Umbilical cord (tissue), 2 donors: ENCODE data around the gene SLC44A3. TPM values are rescaled to one million over a fixed set of nuclear protein-coding genes. Genes with fewer than 3 reads are reported as not detected.

ENCODE experiments used
- DNase-seq: peaks from one replicate; pipeline ENCODE4 v3.0.0-alpha.2; 2015; ENCODE audit warnings: low spot score
- total RNA-seq: library from RNA; depleted of rRNA; stranded (reverse); fragments of >200 nt; gene quantifications from one replicate; pipeline ENCODE4 v1.2.3, GENCODE V29; 2014; ENCODE audit warnings: low replicate concordance; ENCODE audit not compliant: insufficient read depth

SLC44A3 gene
- total RNA-seq: 5.1 TPM

- peak; percentile 61 for DNase-seq
Observed at GRCh38 chr1:94819945-94820746, at the start of gene SLC44A3. SLC44A3 (plus strand) TSS chr1:94820357; CDS start chr1:94820452, 95 bp downstream.

GRCh38 chr1:94772230-94772641, 47.9 kb upstream of the SLC44A3 start:
- DNase-seq: no peak

- no peak for DNase-seq
Observed at GRCh38 chr1:94772845-94773244, 47.3 kb upstream of the SLC44A3 start.

GRCh38 chr1:94773296-94773809, 46.8 kb upstream of the SLC44A3 start:
- DNase-seq: no peak

GRCh38 chr1:94773931-94774422, 46.2 kb upstream of the SLC44A3 start:
- DNase-seq: no peak

- no peak for DNase-seq
Observed at GRCh38 chr1:94776474-94776873, 43.7 kb upstream of the SLC44A3 start.

- DNase-seq: no peak
Observed at GRCh38 chr1:94777281-94777680, 42.9 kb upstream of the SLC44A3 start.

- no peak for DNase-seq
Observed at GRCh38 chr1:94778808-94779207, 41.3 kb upstream of the SLC44A3 start.

GRCh38 chr1:94783342-94784189, 36.6 kb upstream of the SLC44A3 start:
- peak; percentile 76 for DNase-seq

- DNase-seq: no peak
Observed at GRCh38 chr1:94784190-94784515, 36.0 kb upstream of the SLC44A3 start.

- no peak for DNase-seq
Observed at GRCh38 chr1:94787691-94788090, 32.5 kb upstream of the SLC44A3 start.

GRCh38 chr1:94790246-94790645, 29.9 kb upstream of the SLC44A3 start:
- no peak for DNase-seq

GRCh38 chr1:94790670-94791069, 29.5 kb upstream of the SLC44A3 start:
- DNase-seq: no peak

GRCh38 chr1:94792473-94793295, 27.5 kb upstream of the SLC44A3 start:
- peak; percentile 61 for DNase-seq

- DNase-seq: no peak
Observed at GRCh38 chr1:94793296-94793656, 26.9 kb upstream of the SLC44A3 start.

GRCh38 chr1:94795434-94795833, 24.7 kb upstream of the SLC44A3 start:
- DNase-seq: no peak

GRCh38 chr1:94796266-94796665, 23.9 kb upstream of the SLC44A3 start:
- DNase-seq: no peak

GRCh38 chr1:94797291-94797690, 22.9 kb upstream of the SLC44A3 start:
- DNase-seq: peak; percentile 73

- DNase-seq: peak; percentile 39
Observed at GRCh38 chr1:94798054-94798453, 22.1 kb upstream of the SLC44A3 start.

- no peak for DNase-seq
Observed at GRCh38 chr1:94798462-94798861, 21.7 kb upstream of the SLC44A3 start.

GRCh38 chr1:94799206-94799605, 21.0 kb upstream of the SLC44A3 start:
- DNase-seq: no peak
